CD14-positive monocyte (primary cell): ENCODE results near the gene PSG3. TPM values are rescaled to one million over a fixed set of nuclear protein-coding genes. Genes with fewer than 3 reads are reported as not detected.

Experiments
- DNase-seq, 3 donors: peaks; one replicate each; pipeline ENCODE4 v3.0.0-alpha.2; 2011 to 2022
- H2AFZ ChIP-seq: 2 replicates; pipeline ENCODE4 v1.6.0; 2012; ENCODE audit warnings: mild to moderate bottlenecking, low read depth, low read length, inconsistent platforms; ENCODE audit not compliant: insufficient read depth, poor library complexity, severe bottlenecking
- H3K27ac ChIP-seq, 2 donors: 1 replicate in 1 of 2; 2 replicates in 1 of 2; pipeline ENCODE4 v1.5.1; 2012 to 2013; ENCODE audit warnings: low read length in 2 of 2, control low read depth in 1 of 2, inconsistent platforms in 1 of 2, low read depth in 1 of 2, mild to moderate bottlenecking in 1 of 2
- H3K27me3 ChIP-seq, 2 donors: one replicate each; pipeline versions ENCODE4 v1.6.0 to v1.6.1; 2011 to 2013; ENCODE audit warnings: low read length in 2 of 2; ENCODE audit not compliant: control insufficient read depth in 2 of 2, insufficient read depth in 2 of 2
- H3K36me3 ChIP-seq, 2 donors: replicated peaks in 1 of 2; 1 replicate in 1 of 2; 2 replicates in 1 of 2; pipeline versions ENCODE4 v1.5.1 to v1.6.1; 2012 to 2013; ENCODE audit warnings: low read length in 2 of 2, control low read depth in 1 of 2, inconsistent platforms in 1 of 2, mild to moderate bottlenecking in 1 of 2; ENCODE audit not compliant: insufficient read depth in 2 of 2, control insufficient read depth in 1 of 2
- H3K4me1 ChIP-seq, 2 donors: 1 replicate in 1 of 2; 2 replicates in 1 of 2; pipeline versions ENCODE4 v1.5.1 to v1.6.1; 2012 to 2013; ENCODE audit warnings: low read length in 2 of 2, control low read depth in 1 of 2, inconsistent platforms in 1 of 2, mild to moderate bottlenecking in 1 of 2, moderate library complexity in 1 of 2; ENCODE audit not compliant: insufficient read depth in 2 of 2, control insufficient read depth in 1 of 2
- H3K4me2 ChIP-seq: replicated peaks from 2 replicates; pipeline ENCODE3; 2012; ENCODE audit warnings: low read length, moderate library complexity, mild to moderate bottlenecking; ENCODE audit not compliant: poor library complexity, severe bottlenecking; ENCODE audit errors: extremely low read depth
- H3K4me3 ChIP-seq, 3 experiments: fragments of 200-600 bp in 1 of 3; sonication (generic) in 1 of 3; replicated peaks in 1 of 3; 1 replicate in 2 of 3; 2 replicates in 1 of 3; pipeline ENCODE4 v1.5.1; 2011 to 2013; ENCODE audit warnings: low read length in 3 of 3, mild to moderate bottlenecking in 3 of 3, control low read depth in 2 of 3, low read depth in 2 of 3, inconsistent platforms in 1 of 3, moderate library complexity in 1 of 3
- H3K79me2 ChIP-seq: 2 replicates; pipeline ENCODE4 v1.6.0; 2012; ENCODE audit warnings: mild to moderate bottlenecking, control low read depth, inconsistent platforms, low read length, moderate library complexity; ENCODE audit not compliant: insufficient read depth
- H3K9ac ChIP-seq: 2 replicates; pipeline ENCODE4 v1.6.0; 2017; ENCODE audit warnings: low read length, mild to moderate bottlenecking; ENCODE audit not compliant: insufficient read depth, poor library complexity, severe bottlenecking
- H3K9me3 ChIP-seq, 2 donors: replicated peaks in 1 of 2; 1 replicate in 1 of 2; 2 replicates in 1 of 2; pipeline versions ENCODE4 v1.5.1 to v1.6.1; 2012 to 2013; ENCODE audit warnings: low read length in 2 of 2, control low read depth in 1 of 2; ENCODE audit not compliant: control insufficient read depth in 1 of 2, insufficient read depth in 1 of 2
- H4K20me1 ChIP-seq: 2 replicates; pipeline ENCODE4 v1.6.0; 2012; ENCODE audit warnings: mild to moderate bottlenecking, low read length, control low read depth, moderate library complexity; ENCODE audit not compliant: insufficient read depth
- H3K27ac Mint-ChIP-seq, 7 donors: one replicate each; pipeline ENCODE4 v1.8.0; 2020; ENCODE audit warnings: mild to moderate bottlenecking in 7 of 7, mixed read lengths in 7 of 7, moderate library complexity in 6 of 7, inconsistent platforms in 2 of 7
- H3K27me3 Mint-ChIP-seq, 3 donors: one replicate each; pipeline ENCODE4 v1.8.0; 2021 to 2022; ENCODE audit warnings: low read depth in 3 of 3, mild to moderate bottlenecking in 3 of 3, mixed read lengths in 3 of 3, moderate library complexity in 3 of 3, inconsistent platforms in 1 of 3
- H3K36me3 Mint-ChIP-seq, 2 donors: one replicate each; pipeline ENCODE4 v1.8.0; 2020; ENCODE audit warnings: mixed read lengths in 2 of 2, inconsistent platforms in 1 of 2, mild to moderate bottlenecking in 1 of 2
- H3K4me1 Mint-ChIP-seq: one replicate; pipeline ENCODE4 v1.8.0; 2020; ENCODE audit warnings: mild to moderate bottlenecking, mixed read lengths
- H3K4me3 Mint-ChIP-seq, 2 donors: one replicate each; pipeline ENCODE4 v1.8.0; 2020; ENCODE audit warnings: mild to moderate bottlenecking in 2 of 2, mixed read lengths in 2 of 2, moderate library complexity in 1 of 2
- H3K9me3 Mint-ChIP-seq, 7 donors: one replicate each; pipeline ENCODE4 v1.8.0; 2020 to 2022; ENCODE audit warnings: mixed read lengths in 7 of 7, mild to moderate bottlenecking in 6 of 7, moderate library complexity in 6 of 7, inconsistent platforms in 2 of 7
- CTCF ChIP-seq: fragments of 200-600 bp; IDR thresholded peaks from one replicate; pipeline ENCODE4 v1.8.0; 2022; ENCODE audit warnings: antibody characterized with exemption, mild to moderate bottlenecking
- WGBS: methylation state at CpG from one replicate; pipeline ENCODE4 v1.1.5; 2013; ENCODE audit warnings: missing lambda C conversion rate; ENCODE audit not compliant: insufficient coverage; 5-methylcytosine and 5-hydroxymethylcytosine counted together
- intact Hi-C, 2 donors: fragments of 100-400 bp; cut with micrococcal nuclease; formaldehyde crosslinking; loops; one replicate each; pipeline versions ENCODE4 v1.15.0 to v1.15.1; 2023
- polyA plus RNA-seq, 3 donors: library from polyadenylated mRNA; depleted of rRNA in 1 of 3; unstranded in 2 of 3; stranded (reverse) in 1 of 3; fragments of 300-500 nt in 2 of 3; fragments of >200 nt in 1 of 3; fragmentation: Illumina TruSeq in 2 of 3; gene quantifications; 1 replicate in 2 of 3; 2 replicates in 1 of 3; pipeline ENCODE4 v1.2.3, GENCODE V29; 2012 to 2021

Gene PSG3
- polyA plus RNA-seq, 3 donors = not detected

- H3K4me1 ChIP-seq = no peaks in the 10 kb centered on the region
- peaks cover 0 to 5% of the 10 kb centered on the region in 2 donors for H3K9me3 ChIP-seq
- H4K20me1 ChIP-seq = no peaks in the 10 kb centered on the region
- no peak for TF ChIP-seq CTCF
- Mint-ChIP-seq H3K27me3 (peaks cover 22 to 31% (median 25%) of the 10 kb centered on the region in 3 donors), H3K4me1 (no peaks in the 10 kb centered on the region), H3K4me3 (no peak overlapping the region), H3K27ac (no peak overlapping the region), H3K36me3 (no peaks in the 10 kb centered on the region), H3K9me3 (peaks cover 0 to 26% (median 10%) of the 10 kb centered on the region in 7 donors)
- intact Hi-C loops = no loop called here
- H2AFZ ChIP-seq = no peak overlapping the region
- no peak for DNase-seq
- H3K4me2 ChIP-seq = no peak overlapping the region
- no peak overlapping the region for H3K4me3 ChIP-seq
- no peaks in the 10 kb centered on the region for H3K36me3 ChIP-seq
- H3K27me3 ChIP-seq = peaks cover 7 to 23% of the 10 kb centered on the region in 2 donors
- no peaks in the 10 kb centered on the region for H3K79me2 ChIP-seq
- H3K9ac ChIP-seq = no peak overlapping the region
- no peak overlapping the region for H3K27ac ChIP-seq
- 87% methylated on average over 7 of the region's 12 CpGs for WGBS
Observed at GRCh38 chr19:42695811-42696503, 44.3 kb downstream of the PSG3 start.

- peaks cover 0 to 10% of the 10 kb centered on the region in 2 donors for H3K9me3 ChIP-seq
- H3K36me3 Mint-ChIP-seq = no peaks in the 10 kb centered on the region
- no peaks in the 10 kb centered on the region for H3K4me1 Mint-ChIP-seq
- peaks cover 2 to 19% of the 10 kb centered on the region in 2 donors for H3K27me3 ChIP-seq
- DNase-seq = no peak
- H3K79me2 ChIP-seq = no peaks in the 10 kb centered on the region
- no CpG with 5 or more reads among the region's 5 CpGs for WGBS
- H3K4me3 Mint-ChIP-seq = no peak overlapping the region
- no peak overlapping the region for H2AFZ ChIP-seq
- no peak overlapping the region for H3K27ac Mint-ChIP-seq
- H3K36me3 ChIP-seq = no peaks in the 10 kb centered on the region
- peaks cover 0 to 30% (median 10%) of the 10 kb centered on the region in 7 donors for H3K9me3 Mint-ChIP-seq
- no peak overlapping the region for H3K27ac ChIP-seq
- TF ChIP-seq CTCF = no peak
- H3K4me3 ChIP-seq = no peak overlapping the region
- intact Hi-C loops = no loop called here
- H3K4me1 ChIP-seq = no peaks in the 10 kb centered on the region
- no peaks in the 10 kb centered on the region for H4K20me1 ChIP-seq
- no peak overlapping the region for H3K4me2 ChIP-seq
- H3K27me3 Mint-ChIP-seq = peaks cover 22 to 29% (median 23%) of the 10 kb centered on the region in 3 donors
- no peak overlapping the region for H3K9ac ChIP-seq
Observed at GRCh38 chr19:42693760-42694350, 46.4 kb downstream of the PSG3 start.
